ENCODE measurements around the gene FPR1.

DNA sequence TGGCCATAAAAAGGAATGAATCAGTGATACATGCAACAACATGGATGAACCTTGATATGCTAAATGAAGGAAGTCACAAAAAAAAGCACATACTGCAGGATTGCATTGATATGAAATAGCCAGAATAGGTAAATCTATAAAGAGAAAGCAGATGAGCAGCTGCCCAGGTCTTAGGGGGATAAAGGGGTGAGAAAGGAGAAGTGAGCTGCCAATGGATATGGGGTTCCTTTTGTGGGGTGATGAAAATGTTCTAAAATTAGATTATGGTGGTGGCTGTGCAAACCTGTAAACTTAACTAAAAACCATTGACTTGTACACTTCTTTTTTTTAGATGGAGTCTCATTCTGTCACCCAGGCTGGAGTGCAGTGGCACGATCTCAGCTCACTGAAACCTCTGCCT, 40.0 kb downstream of the FPR1 start:
- TF ChIP-seq CTCF (conservative IDR thresholded peaks at IDR 0.05; ENCODE audit: low read depth, low read length) (no peak), POLR2A (IDR thresholded peaks at IDR 0.05; ENCODE audit: low read depth, low read length) (no peak), MXI1 (IDR thresholded peaks at IDR 0.05; ENCODE audit: borderline replicate concordance, low read depth, low read length) (no peak), BHLHE40 (IDR thresholded peaks at IDR 0.05; ENCODE audit: low read depth, low read length) (no peak)
